HepG2 (cell line): Measurements from ENCODE around the gene NOTCH4. TPM values are rescaled to one million over a fixed set of nuclear protein-coding genes. Genes with fewer than 3 reads are reported as not detected.
A peak's percentile ranks its signal among the peaks of the same experiment; 100 is the strongest.

ENCODE experiments used
- ARID3A ChIP-seq: IDR thresholded peaks from 2 replicates; pipeline ENCODE4 v1.6.1; 2012; ENCODE audit warnings: low read depth, low read length, improper control_type of control experiment
- ATF3 ChIP-seq: sonication (generic); formaldehyde crosslinking; IDR thresholded peaks from 2 replicates; pipeline ENCODE4 v1.4.0; 2020; ENCODE audit warnings: missing genetic modification reagents
- CEBPG ChIP-seq: IDR thresholded peaks from 2 replicates; pipeline ENCODE4 v1.6.1; 2016
- ESRRA ChIP-seq: sonication (generic); formaldehyde crosslinking; IDR thresholded peaks from 2 replicates; pipeline ENCODE4 v1.5.1; 2020; ENCODE audit warnings: mild to moderate bottlenecking, low read depth, missing genetic modification reagents
- FLYWCH1 ChIP-seq: sonication (generic); formaldehyde crosslinking; IDR thresholded peaks from 2 replicates; pipeline ENCODE4 v1.8.1; 2023; ENCODE audit warnings: mild to moderate bottlenecking, missing genetic modification reagents
- ISX ChIP-seq: sonication (generic); formaldehyde crosslinking; conservative IDR thresholded peaks from 2 replicates; pipeline ENCODE4 v1.5.0; 2020; ENCODE audit warnings: missing genetic modification reagents
- KDM3A ChIP-seq: IDR thresholded peaks from 2 replicates; pipeline ENCODE4 v1.6.1; 2018; ENCODE audit warnings: low read depth, missing compliant biosample characterization
- KLF12 ChIP-seq: sonication (generic); formaldehyde crosslinking; IDR thresholded peaks from 2 replicates; pipeline ENCODE4 v1.4.0; 2020; ENCODE audit warnings: missing genetic modification reagents, borderline replicate concordance
- MBD4 ChIP-seq: IDR thresholded peaks from 2 replicates; pipeline ENCODE4 v1.6.1; 2012; ENCODE audit warnings: low read length, inconsistent platforms, borderline replicate concordance
- PHB2 ChIP-seq: fragments of 450-650 bp; IDR thresholded peaks from 2 replicates; pipeline ENCODE4 v1.6.1; 2018; ENCODE audit not compliant: partially characterized antibody
- RNF219 ChIP-seq: sonication (generic); formaldehyde crosslinking; IDR thresholded peaks from 2 replicates; pipeline ENCODE4 v1.5.0; 2020; ENCODE audit warnings: mild to moderate bottlenecking, missing genetic modification reagents
- TFDP1 ChIP-seq: IDR thresholded peaks from 2 replicates; pipeline ENCODE4 v1.6.1; 2016; ENCODE audit warnings: missing compliant biosample characterization, missing genetic modification reagents, borderline replicate concordance
- U2AF2 ChIP-seq: fragments of 200-400 bp; formaldehyde crosslinking; IDR thresholded peaks from 2 replicates; pipeline ENCODE4 v1.6.1; 2017; ENCODE audit warnings: low read depth, mild to moderate bottlenecking, low read length
- ZFP37 ChIP-seq: sonication (generic); formaldehyde crosslinking; IDR thresholded peaks from 2 replicates; pipeline ENCODE4 v1.4.0; 2020; ENCODE audit warnings: missing genetic modification reagents, borderline replicate concordance
- ZHX2 ChIP-seq, 2 experiments: sonication (generic) in 1 of 2; formaldehyde crosslinking in 1 of 2; IDR thresholded peaks; 2 replicates each; pipeline versions ENCODE4 v1.6.1 to v1.9.0; 2014 to 2022; ENCODE audit warnings: antibody characterized with exemption in 1 of 2, borderline replicate concordance in 1 of 2, inconsistent platforms in 1 of 2, low read depth in 1 of 2, missing genetic modification reagents in 1 of 2
- ZMYM3 ChIP-seq: sonication (generic); formaldehyde crosslinking; IDR thresholded peaks from 2 replicates; pipeline ENCODE4 v1.5.1; 2020; ENCODE audit warnings: mild to moderate bottlenecking, missing genetic modification reagents
- ZNF317 ChIP-seq: sonication (generic); formaldehyde crosslinking; IDR thresholded peaks from 2 replicates; pipeline ENCODE4 v1.5.0; 2020; ENCODE audit warnings: mild to moderate bottlenecking, missing genetic modification reagents
- ZNF333 ChIP-seq: sonication (generic); formaldehyde crosslinking; IDR thresholded peaks from 2 replicates; pipeline ENCODE4 v1.4.0; 2020; ENCODE audit warnings: mild to moderate bottlenecking, missing genetic modification reagents, borderline replicate concordance
- ZNF432 ChIP-seq: sonication (generic); formaldehyde crosslinking; IDR thresholded peaks from 2 replicates; pipeline ENCODE4 v1.5.0; 2020; ENCODE audit warnings: missing genetic modification reagents, mild to moderate bottlenecking, borderline replicate concordance
- ZNF546 ChIP-seq: sonication (generic); formaldehyde crosslinking; conservative IDR thresholded peaks from 2 replicates; pipeline ENCODE4 v1.8.1; 2023; ENCODE audit warnings: mild to moderate bottlenecking, missing genetic modification reagents
- ZSCAN20 ChIP-seq: sonication (generic); formaldehyde crosslinking; IDR thresholded peaks from 2 replicates; pipeline ENCODE4 v1.4.0; 2020; ENCODE audit warnings: missing genetic modification reagents, mild to moderate bottlenecking, borderline replicate concordance
- polyA plus RNA-seq, 8 experiments: library from polyadenylated mRNA; depleted of rRNA in 3 of 8; stranded (reverse) in 7 of 8; unstranded in 1 of 8; fragments of >200 nt; fragmentation: Illumina TruSeq in 4 of 8; extraction: Trizol in 4 of 8; gene quantifications; 2 replicates each; pipeline versions ENCODE4 v1.2.1 to v1.2.3, GENCODE V29; 2011 to 2016; ENCODE audit warnings: low read depth in 4 of 8, missing spikeins in 1 of 8, mixed read lengths in 1 of 8; ENCODE audit not compliant: insufficient read depth in 1 of 8
- total RNA-seq, 5 experiments: library from RNA; depleted of rRNA; stranded (reverse); fragments of >200 nt; fragmentation: Illumina TruSeq; extraction: Trizol; gene quantifications; 2 replicates each; pipeline ENCODE4 v1.2.3, GENCODE V29; 2016; ENCODE audit warnings: low read depth in 1 of 5

NOTCH4 gene
- total and polyA plus RNA-seq, 2 of the 13 experiments (the other 11 are each of a cell fraction or from before 2014, with no cell fraction given): 0.51 to 0.83 TPM

GRCh38 chr6:32195652-32195901, 28.3 kb downstream of the NOTCH4 start (continued):
- TF ChIP-seq KLF12 (no peak), ZHX2 (IDR thresholded peaks at IDR 0.05; ENCODE audit: low read depth) (no peak), ZHX2 (CRISPR knock-in tag; IDR thresholded peaks at IDR 0.05; ENCODE audit: borderline replicate concordance) (no peak), U2AF2 (no peak), ESRRA (CRISPR knock-in tag) (no peak), ZSCAN20 (CRISPR knock-in tag) (no peak), ZNF432 (CRISPR knock-in tag) (no peak), ZFP37 (CRISPR knock-in tag) (no peak), ZMYM3 (CRISPR knock-in tag) (no peak), ATF3 (no peak), TFDP1 (no peak), CEBPG (CRISPR knock-in tag) (peak; percentile 40; the same call in 1 of the 2 replicates), ZNF546 (CRISPR knock-in tag) (no peak), ARID3A (peak; percentile 17; the same call in 1 of the 2 replicates), ZNF333 (CRISPR knock-in tag) (no peak; the same call in 1 of the 2 replicates), MBD4 (no peak), KDM3A (CRISPR knock-in tag) (no peak), ISX (CRISPR knock-in tag) (no peak), FLYWCH1 (CRISPR knock-in tag) (no peak), PHB2 (no peak), RNF219 (CRISPR knock-in tag) (no peak), ZNF317 (CRISPR knock-in tag) (no peak)
